ENCODE results near the gene AFF1. TPM values are rescaled to one million over a fixed set of nuclear protein-coding genes. Genes with fewer than 3 reads are reported as not detected.
A peak's percentile ranks its signal among the peaks of the same experiment; 100 is the strongest.
"Not testable (repeated sequence)": the region's sequence is repeated elsewhere in the genome, so short reads cannot be mapped to it uniquely, and the experiment has no call there.

The AFF1 gene
- total RNA-seq, 1 donor from 2014 or later: 77.8 TPM

GRCh38 chr4:87065021-87065420 lies 130.2 kb downstream of the AFF1 start:
- no peak for ATAC-seq
- no peak for DNase-seq
- intact Hi-C loops (cut with micrococcal nuclease): no loop called here

- ATAC-seq: no peak
These were observed 131.8 kb downstream of the AFF1 start for GRCh38 chr4:87066403-87067123.

GRCh38 chr4:87067124-87067885 lies 132.5 kb downstream of the AFF1 start:
- ATAC-seq: no peak
- no peak for DNase-seq
- intact Hi-C loops (cut with micrococcal nuclease): no loop called here

More at GRCh38 chr4:87066403-87067123, 131.8 kb downstream of the AFF1 start:
- no peak for DNase-seq
- intact Hi-C loops (cut with micrococcal nuclease): no loop called here

GRCh38 chr4:87068583-87069021 lies 133.8 kb downstream of the AFF1 start:
- ATAC-seq: peak; percentile 90
- intact Hi-C loops (cut with micrococcal nuclease): no loop called here
- DNase-seq: peak; percentile 45

- intact Hi-C loops (cut with micrococcal nuclease): no loop called here
- ATAC-seq: no peak
- DNase-seq: no peak
These were observed 134.4 kb downstream of the AFF1 start for GRCh38 chr4:87069037-87069742.

GRCh38 chr4:87071401-87071800 lies 136.6 kb downstream of the AFF1 start:
- no peak for DNase-seq
- no peak for ATAC-seq
- intact Hi-C loops (cut with micrococcal nuclease): no loop called here

GRCh38 chr4:87072545-87072944 lies 137.7 kb downstream of the AFF1 start:
- DNase-seq; intact Hi-C loops (cut with micrococcal nuclease); ATAC-seq: not testable (repeated sequence)

- ATAC-seq: peak; percentile 66
- DNase-seq: peak; percentile 58
These were observed 138.6 kb downstream of the AFF1 start for GRCh38 chr4:87073199-87074120.

GRCh38 chr4:87074121-87074488 lies 139.3 kb downstream of the AFF1 start:
- intact Hi-C loops (cut with micrococcal nuclease): no loop called here
- no peak for ATAC-seq
- no peak for DNase-seq

More at GRCh38 chr4:87073199-87074120, 138.6 kb downstream of the AFF1 start:
- intact Hi-C loops (cut with micrococcal nuclease): no loop called here

GRCh38 chr4:87075876-87076275 lies 141.1 kb downstream of the AFF1 start:
- intact Hi-C loops (cut with micrococcal nuclease): no loop called here
- DNase-seq: no peak
- no peak for ATAC-seq

GRCh38 chr4:87076690-87077358 lies 142.0 kb downstream of the AFF1 start:
- ATAC-seq: no peak
- intact Hi-C loops (cut with micrococcal nuclease): no loop called here
- DNase-seq: no peak

- intact Hi-C loops (cut with micrococcal nuclease): no loop called here
- ATAC-seq (peak; percentile 20), DNase-seq (no peak)
These were observed 143.2 kb downstream of the AFF1 start for GRCh38 chr4:87077914-87078585.

- DNase-seq: peak; percentile 57
- peak; percentile 81 for ATAC-seq
- intact Hi-C loops (cut with micrococcal nuclease): no loop called here
These were observed 144.2 kb downstream of the AFF1 start for GRCh38 chr4:87078987-87079486.

GRCh38 chr4:87079967-87080366 lies 145.2 kb downstream of the AFF1 start:
- peak; percentile 6 for ATAC-seq
- DNase-seq: no peak
- intact Hi-C loops (cut with micrococcal nuclease): no loop called here

- no peak for ATAC-seq
- intact Hi-C loops (cut with micrococcal nuclease): no loop called here
These were observed 145.7 kb downstream of the AFF1 start for GRCh38 chr4:87080462-87080861.

GRCh38 chr4:87081826-87082225 lies 147.0 kb downstream of the AFF1 start:
- DNase-seq: no peak
- intact Hi-C loops (cut with micrococcal nuclease): no loop called here
- peak; percentile 29 for ATAC-seq

More at GRCh38 chr4:87080462-87080861, 145.7 kb downstream of the AFF1 start:
- DNase-seq: no peak

GRCh38 chr4:87085732-87086131 lies 150.9 kb downstream of the AFF1 start:
- intact Hi-C loops (cut with micrococcal nuclease); ATAC-seq; DNase-seq: not testable (repeated sequence)

Data from left ventricle myocardium superior (tissue), 1 donor.